WTC11 (cell line): ENCODE data around the gene CBFB.

ENCODE experiments used
- ETV6 ChIP-seq: sonication (generic); formaldehyde crosslinking; IDR thresholded peaks from 2 replicates; pipeline ENCODE4 v1.8.1; 2022; ENCODE audit warnings: mild to moderate bottlenecking, missing genetic modification reagents
- FOXP1 ChIP-seq: sonication (generic); formaldehyde crosslinking; IDR thresholded peaks from 2 replicates; pipeline ENCODE4 v1.8.0; 2022; ENCODE audit warnings: missing genetic modification reagents, mild to moderate bottlenecking, moderate library complexity, borderline replicate concordance
- JUN ChIP-seq: sonication (generic); formaldehyde crosslinking; IDR thresholded peaks from 2 replicates; pipeline ENCODE4 v1.8.0; 2023; ENCODE audit warnings: mild to moderate bottlenecking, missing genetic modification reagents
- KAT7 ChIP-seq: sonication (generic); formaldehyde crosslinking; IDR thresholded peaks from 2 replicates; pipeline ENCODE4 v1.8.1; 2023; ENCODE audit warnings: missing genetic modification reagents, mild to moderate bottlenecking, borderline replicate concordance
- NFYB ChIP-seq: sonication (generic); formaldehyde crosslinking; conservative IDR thresholded peaks from 2 replicates; pipeline ENCODE4 v1.8.0; 2022; ENCODE audit warnings: low read depth, missing genetic modification reagents
- RELA ChIP-seq: sonication (generic); formaldehyde crosslinking; IDR thresholded peaks from 2 replicates; pipeline ENCODE4 v1.8.1; 2022; ENCODE audit warnings: missing genetic modification reagents, mild to moderate bottlenecking, borderline replicate concordance
- SMAD4 ChIP-seq: sonication (generic); formaldehyde crosslinking; IDR thresholded peaks from 2 replicates; pipeline ENCODE4 v1.8.0; 2022; ENCODE audit warnings: mild to moderate bottlenecking, missing genetic modification reagents
- TF ChIP-seq, protein P1 (sequence below): fragments of 200-600 bp; IDR thresholded peaks from 2 replicates; pipeline ENCODE4 v1.8.0; 2022; ENCODE audit warnings: antibody characterized with exemption
- TF ChIP-seq, protein P2 (sequence below): sonication (generic); formaldehyde crosslinking; IDR thresholded peaks from 2 replicates; pipeline ENCODE4 v1.8.0; 2022; ENCODE audit warnings: mild to moderate bottlenecking, missing genetic modification reagents
- TF ChIP-seq, protein P3 (sequence below): sonication (generic); formaldehyde crosslinking; IDR thresholded peaks from 2 replicates; pipeline ENCODE4 v1.8.1; 2022; ENCODE audit warnings: mild to moderate bottlenecking, moderate library complexity, missing genetic modification reagents
- TF ChIP-seq, protein P4 (sequence below): sonication (generic); formaldehyde crosslinking; IDR thresholded peaks from 2 replicates; pipeline ENCODE4 v1.8.0; 2022; ENCODE audit warnings: mild to moderate bottlenecking, missing genetic modification reagents
- TF ChIP-seq, protein P5 (sequence below): fragments of 250-450 bp; sonication (Bioruptor Pico); conservative IDR thresholded peaks from 2 replicates; pipeline ENCODE4 v1.9.0; 2021; ENCODE audit warnings: mild to moderate bottlenecking

DNA sequence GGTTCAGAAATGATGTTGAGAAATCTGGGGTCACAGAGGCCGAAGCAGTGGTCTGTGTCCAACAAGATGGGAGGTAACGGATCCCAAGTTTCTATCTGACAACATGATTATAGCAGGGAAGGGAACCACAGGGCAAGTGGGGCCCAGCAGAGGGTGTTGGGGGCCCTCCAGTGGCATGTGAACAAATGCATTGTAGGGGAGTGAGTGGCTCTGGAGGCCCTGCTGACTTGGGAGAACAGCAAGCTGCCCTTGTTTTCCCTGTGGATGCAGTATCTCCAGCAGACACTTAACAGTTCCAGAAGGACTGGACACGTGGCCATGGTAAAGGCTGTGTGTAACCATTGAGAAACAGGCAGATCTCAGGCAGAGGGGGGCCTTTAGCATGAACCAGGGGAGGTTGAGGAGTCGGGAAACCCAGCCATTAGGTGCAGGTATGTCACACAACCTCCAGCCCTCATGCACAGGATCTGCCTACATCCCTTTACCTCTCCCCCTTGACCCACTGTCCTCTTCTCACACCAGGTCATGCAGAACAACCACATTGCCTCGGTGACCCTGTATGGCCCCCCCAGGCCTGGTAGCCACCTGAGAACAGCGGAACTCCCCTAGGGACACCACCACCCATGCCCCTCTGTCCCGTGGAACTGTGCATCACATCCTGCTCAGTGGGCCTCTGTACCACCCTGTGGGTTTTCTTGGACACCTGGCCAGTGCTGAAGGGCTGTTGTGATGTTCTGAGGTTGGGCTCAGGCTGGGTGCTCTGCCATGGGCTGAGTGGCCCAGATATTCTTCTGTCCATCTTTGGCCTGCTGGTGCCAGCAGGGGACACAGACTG lies 117.8 kb downstream of the CBFB start:
- TF ChIP-seq ETV6 (CRISPR knock-in tag) (no peak), KAT7 (no peak), JUN (CRISPR knock-in tag) (no peak), FOXP1 (CRISPR knock-in tag) (no peak), RELA (CRISPR knock-in tag) (no peak), SMAD4 (CRISPR knock-in tag) (no peak), NFYB (CRISPR knock-in tag) (no peak)
- TF ChIP-seq, protein P1, sequence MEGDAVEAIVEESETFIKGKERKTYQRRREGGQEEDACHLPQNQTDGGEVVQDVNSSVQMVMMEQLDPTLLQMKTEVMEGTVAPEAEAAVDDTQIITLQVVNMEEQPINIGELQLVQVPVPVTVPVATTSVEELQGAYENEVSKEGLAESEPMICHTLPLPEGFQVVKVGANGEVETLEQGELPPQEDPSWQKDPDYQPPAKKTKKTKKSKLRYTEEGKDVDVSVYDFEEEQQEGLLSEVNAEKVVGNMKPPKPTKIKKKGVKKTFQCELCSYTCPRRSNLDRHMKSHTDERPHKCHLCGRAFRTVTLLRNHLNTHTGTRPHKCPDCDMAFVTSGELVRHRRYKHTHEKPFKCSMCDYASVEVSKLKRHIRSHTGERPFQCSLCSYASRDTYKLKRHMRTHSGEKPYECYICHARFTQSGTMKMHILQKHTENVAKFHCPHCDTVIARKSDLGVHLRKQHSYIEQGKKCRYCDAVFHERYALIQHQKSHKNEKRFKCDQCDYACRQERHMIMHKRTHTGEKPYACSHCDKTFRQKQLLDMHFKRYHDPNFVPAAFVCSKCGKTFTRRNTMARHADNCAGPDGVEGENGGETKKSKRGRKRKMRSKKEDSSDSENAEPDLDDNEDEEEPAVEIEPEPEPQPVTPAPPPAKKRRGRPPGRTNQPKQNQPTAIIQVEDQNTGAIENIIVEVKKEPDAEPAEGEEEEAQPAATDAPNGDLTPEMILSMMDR = no peak
- TF ChIP-seq, protein P2, sequence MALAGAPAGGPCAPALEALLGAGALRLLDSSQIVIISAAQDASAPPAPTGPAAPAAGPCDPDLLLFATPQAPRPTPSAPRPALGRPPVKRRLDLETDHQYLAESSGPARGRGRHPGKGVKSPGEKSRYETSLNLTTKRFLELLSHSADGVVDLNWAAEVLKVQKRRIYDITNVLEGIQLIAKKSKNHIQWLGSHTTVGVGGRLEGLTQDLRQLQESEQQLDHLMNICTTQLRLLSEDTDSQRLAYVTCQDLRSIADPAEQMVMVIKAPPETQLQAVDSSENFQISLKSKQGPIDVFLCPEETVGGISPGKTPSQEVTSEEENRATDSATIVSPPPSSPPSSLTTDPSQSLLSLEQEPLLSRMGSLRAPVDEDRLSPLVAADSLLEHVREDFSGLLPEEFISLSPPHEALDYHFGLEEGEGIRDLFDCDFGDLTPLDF = no peak
- TF ChIP-seq, protein P3, sequence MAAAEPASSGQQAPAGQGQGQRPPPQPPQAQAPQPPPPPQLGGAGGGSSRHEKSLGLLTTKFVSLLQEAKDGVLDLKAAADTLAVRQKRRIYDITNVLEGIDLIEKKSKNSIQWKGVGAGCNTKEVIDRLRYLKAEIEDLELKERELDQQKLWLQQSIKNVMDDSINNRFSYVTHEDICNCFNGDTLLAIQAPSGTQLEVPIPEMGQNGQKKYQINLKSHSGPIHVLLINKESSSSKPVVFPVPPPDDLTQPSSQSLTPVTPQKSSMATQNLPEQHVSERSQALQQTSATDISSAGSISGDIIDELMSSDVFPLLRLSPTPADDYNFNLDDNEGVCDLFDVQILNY (CRISPR knock-in tag) = no peak
- TF ChIP-seq, protein P4, sequence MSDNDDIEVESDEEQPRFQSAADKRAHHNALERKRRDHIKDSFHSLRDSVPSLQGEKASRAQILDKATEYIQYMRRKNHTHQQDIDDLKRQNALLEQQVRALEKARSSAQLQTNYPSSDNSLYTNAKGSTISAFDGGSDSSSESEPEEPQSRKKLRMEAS (CRISPR knock-in tag) = no peak
- TF ChIP-seq, protein P5, sequence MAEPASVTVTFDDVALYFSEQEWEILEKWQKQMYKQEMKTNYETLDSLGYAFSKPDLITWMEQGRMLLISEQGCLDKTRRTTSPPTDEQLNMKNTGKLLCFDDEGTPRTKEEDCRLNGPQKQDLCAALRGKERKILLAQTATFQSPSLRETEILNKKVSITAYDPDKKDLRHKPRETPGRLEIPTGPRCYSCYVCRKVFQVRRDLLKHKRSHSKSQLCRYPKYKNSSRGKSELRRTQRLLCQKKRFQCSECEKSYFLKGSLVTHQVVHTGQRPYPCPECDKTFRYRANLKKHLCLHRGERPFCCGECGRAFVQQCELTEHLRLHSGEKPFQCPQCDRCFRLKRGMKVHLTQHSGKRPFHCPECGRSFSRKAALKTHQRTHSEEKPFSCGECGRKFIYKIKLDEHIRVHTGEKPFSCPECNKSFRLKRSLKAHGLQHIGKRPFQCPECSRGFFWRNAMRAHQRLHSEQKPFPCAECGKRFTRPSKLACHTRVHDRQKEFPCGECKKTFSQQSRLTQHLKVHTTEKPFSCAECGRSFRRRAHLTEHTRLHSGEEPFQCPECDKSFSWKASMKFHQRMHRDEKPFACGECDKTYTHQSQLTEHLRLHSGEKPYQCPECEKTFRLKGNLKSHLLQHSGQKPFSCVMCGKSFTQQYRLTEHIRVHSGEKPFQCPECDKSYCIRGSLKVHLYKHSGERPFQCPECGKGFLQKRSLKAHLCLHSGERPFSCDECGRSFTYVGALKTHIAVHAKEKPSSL (CRISPR knock-in tag) = no peak
